ENCODE results near the gene FILIP1. TPM values are rescaled to one million over a fixed set of nuclear protein-coding genes. Genes with fewer than 3 reads are reported as not detected.

Gene FILIP1
- total RNA-seq, 1 donor from 2014 or later, result 71.9 TPM

- DNase-seq, result no peak
Measured at GRCh38 chr6:75379536-75379935, 114.1 kb downstream of the FILIP1 start.

- no peak for DNase-seq
Measured at GRCh38 chr6:75378101-75378500, 115.5 kb downstream of the FILIP1 start.

- DNase-seq, result no peak
Measured at GRCh38 chr6:75377386-75377785, 116.2 kb downstream of the FILIP1 start.

- no peak for DNase-seq
Measured at GRCh38 chr6:75376347-75377024, 117.1 kb downstream of the FILIP1 start.

- peak; percentile 33 for DNase-seq
Measured at GRCh38 chr6:75374961-75375400, 118.6 kb downstream of the FILIP1 start.

- no peak for DNase-seq
Measured at GRCh38 chr6:75372884-75373283, 120.7 kb downstream of the FILIP1 start.

GRCh38 chr6:75370011-75370410, 123.6 kb downstream of the FILIP1 start:
- DNase-seq, result no peak

- DNase-seq, result peak; percentile 37
Measured at GRCh38 chr6:75368864-75369402, 124.7 kb downstream of the FILIP1 start.

GRCh38 chr6:75368151-75368779, 125.3 kb downstream of the FILIP1 start:
- DNase-seq, result peak; percentile 66

- no peak for DNase-seq
Measured at GRCh38 chr6:75363304-75363703, 130.3 kb downstream of the FILIP1 start.

- DNase-seq, result no peak
Measured at GRCh38 chr6:75353644-75354043, 140.0 kb downstream of the FILIP1 start.

- no peak for DNase-seq
Measured at GRCh38 chr6:75351570-75351969, 142.0 kb downstream of the FILIP1 start.

- no peak for DNase-seq
Measured at GRCh38 chr6:75350808-75351207, 142.8 kb downstream of the FILIP1 start.

- DNase-seq, result no peak
Measured at GRCh38 chr6:75350156-75350555, 143.4 kb downstream of the FILIP1 start.

GRCh38 chr6:75349262-75349984, 144.2 kb downstream of the FILIP1 start:
- DNase-seq, result peak; percentile 62

- DNase-seq, result no peak
Measured at GRCh38 chr6:75348882-75349261, 144.7 kb downstream of the FILIP1 start.

- peak; percentile 80 for DNase-seq
Measured at GRCh38 chr6:75347898-75348610, 145.5 kb downstream of the FILIP1 start.

GRCh38 chr6:75345413-75345812, 148.2 kb downstream of the FILIP1 start:
- no peak for DNase-seq

GRCh38 chr6:75344455-75344854, 149.1 kb downstream of the FILIP1 start:
- no peak for DNase-seq

- no peak for DNase-seq
Measured at GRCh38 chr6:75344021-75344420, 149.6 kb downstream of the FILIP1 start.

- no peak for DNase-seq
Measured at GRCh38 chr6:75337835-75338580, 155.6 kb downstream of the FILIP1 start.

All from tongue (tissue), 2 donors.